Common myeloid progenitor, CD34-positive (primary cell): ENCODE data around the gene SLC39A1.
A peak's percentile ranks its signal among the peaks of the same experiment; 100 is the strongest.

Experiments
- CTCF ChIA-PET: fragments of 350-600 bp; sonication (Branson Sonifier 250); formaldehyde crosslinking; loops from one replicate; lab custom pipeline; 2021; ENCODE audit warnings: antibody characterized with exemption; lab: Charles Lee
- POLR2A ChIA-PET: fragments of 350-600 bp; sonication (Branson Sonifier 250); formaldehyde crosslinking; loops from one replicate; lab custom pipeline; 2021; ENCODE audit warnings: antibody characterized with exemption; lab: Charles Lee
- DNase-seq, 3 donors: peaks; one replicate each; pipeline versions ENCODE4 v3.0.0 to v3.0.0-alpha.2; 2013
- H3K27ac ChIP-seq, 2 experiments: 1 replicate in 1 of 2; 2 replicates in 1 of 2; pipeline ENCODE4 v1.7.0; 2013; ENCODE audit warnings: inconsistent platforms in 2 of 2, low read length in 2 of 2, mild to moderate bottlenecking in 2 of 2, low read depth in 1 of 2, moderate library complexity in 1 of 2; ENCODE audit not compliant: severe bottlenecking in 2 of 2, insufficient read depth in 1 of 2, poor library complexity in 1 of 2
- H3K27me3 ChIP-seq, 5 experiments: replicated peaks in 2 of 5; 1 replicate in 3 of 5; 2 replicates in 2 of 5; pipeline versions ENCODE4 v1.6.1 to v1.7.0; 2013; ENCODE audit warnings: low read length in 4 of 5, mild to moderate bottlenecking in 2 of 5, moderate library complexity in 2 of 5, inconsistent platforms in 1 of 5; ENCODE audit not compliant: insufficient read depth in 5 of 5, control insufficient read depth in 4 of 5
- H3K36me3 ChIP-seq, 4 experiments: 1 replicate in 2 of 4; 2 replicates in 2 of 4; pipeline versions ENCODE4 v1.6.1 to v1.7.0; 2013; ENCODE audit warnings: low read length in 3 of 4, control low read depth in 1 of 4, mild to moderate bottlenecking in 1 of 4; ENCODE audit not compliant: control insufficient read depth in 4 of 4, insufficient read depth in 4 of 4
- H3K4me1 ChIP-seq, 4 experiments: 1 replicate in 3 of 4; 2 replicates in 1 of 4; pipeline versions ENCODE4 v1.6.1 to v1.7.1; 2013; ENCODE audit warnings: low read length in 3 of 4, mild to moderate bottlenecking in 3 of 4, control low read depth in 1 of 4, inconsistent platforms in 1 of 4, moderate library complexity in 1 of 4; ENCODE audit not compliant: control insufficient read depth in 4 of 4, insufficient read depth in 4 of 4; ENCODE audit errors: control extremely low read depth in 1 of 4
- H3K4me3 ChIP-seq, 7 experiments: 1 replicate in 4 of 7; 2 replicates in 3 of 7; pipeline versions ENCODE4 v1.5.1 to v1.7.0; 2013; ENCODE audit warnings: mild to moderate bottlenecking in 7 of 7, low read length in 6 of 7, moderate library complexity in 6 of 7, inconsistent platforms in 2 of 7, low read depth in 2 of 7, control low read depth in 1 of 7; ENCODE audit not compliant: insufficient read depth in 4 of 7, control insufficient read depth in 1 of 7; ENCODE audit errors: extremely low read depth in 1 of 7
- H3K9me3 ChIP-seq, 5 experiments: 1 replicate in 4 of 5; 2 replicates in 1 of 5; pipeline versions ENCODE4 v1.6.1 to v1.7.1; 2013; ENCODE audit warnings: low read length in 4 of 5, mild to moderate bottlenecking in 2 of 5, inconsistent platforms in 1 of 5, low read depth in 1 of 5, moderate library complexity in 1 of 5; ENCODE audit not compliant: control insufficient read depth in 4 of 5, insufficient read depth in 2 of 5; ENCODE audit errors: control extremely low read depth in 1 of 5
- WGBS: methylation state at CpG from one replicate; pipeline ENCODE4 v1.1.5; 2013; ENCODE audit not compliant: insufficient coverage; 5-methylcytosine and 5-hydroxymethylcytosine counted together

SLC39A1 gene

GRCh38 chr1:153957744-153958110 is 5.6 kb downstream of the SLC39A1 start:
- Histone ChIP-seq H3K27me3 (no peaks in the 10 kb centered on the region), H3K4me1 (peaks cover 20 to 59% (median 46%) of the 10 kb centered on the region in 4 experiments), H3K9me3 (no peaks in the 10 kb centered on the region), H3K4me3 (peak overlapping the region; percentile 86 to 97 (median 94)), H3K36me3 (peaks cover 0 to 49% (median 33%) of the 10 kb centered on the region in 4 experiments), H3K27ac (peak overlapping the region; percentile 83 to 90)
- CTCF ChIA-PET = interaction anchor here (1.6 to 6.2 kb wide), 3 partner anchors 9 to 41 kb away, joined by 4 to 52 read pairs (median 18); partner anchors contain the start of genes CREB3L4 and DENND4B
- WGBS = 0% methylated on average over 9 of the region's 13 CpGs
- POLR2A ChIA-PET = interaction anchor here (0.6 to 1.9 kb wide), 4 partner anchors 9 to 13 kb away, joined by 3 to 7 read pairs (median 4); partner anchors contain the start of gene CREB3L4
- peak in 2 of 3 donors; percentile 57 to 61 for DNase-seq

GRCh38 chr1:153956997-153957715 is 6.2 kb downstream of the SLC39A1 start:
- H3K4me3 ChIP-seq = peak overlapping the region; percentile 86 to 97 (median 94)
- WGBS = no CpG with 5 or more reads among the region's 6 CpGs
- CTCF ChIA-PET = interaction anchor here (1.0 to 6.2 kb wide), 5 partner anchors 10 to 41 kb away, joined by 3 to 52 read pairs (median 9); partner anchors contain the start of genes CREB3L4 and DENND4B
- H3K4me1 ChIP-seq = peaks cover 20 to 54% (median 40%) of the 10 kb centered on the region in 4 experiments
- H3K36me3 ChIP-seq = peaks cover 4 to 53% (median 38%) of the 10 kb centered on the region in 4 experiments
- H3K9me3 ChIP-seq = no peaks in the 10 kb centered on the region
- POLR2A ChIA-PET = interaction anchor here (0.6 to 1.9 kb wide), 8 partner anchors 10 to 157 kb away, joined by 3 to 7 read pairs (median 4); partner anchors contain the start of genes CREB3L4 and RPS27
- peak overlapping the region; percentile 83 to 90 for H3K27ac ChIP-seq
- no peak for DNase-seq
- no peaks in the 10 kb centered on the region for H3K27me3 ChIP-seq

GRCh38 chr1:153954826-153955225 is 8.5 kb downstream of the SLC39A1 start:
- Histone ChIP-seq H3K4me1 (peaks cover 12 to 39% (median 30%) of the 10 kb centered on the region in 4 experiments), H3K27ac (no peak overlapping the region), H3K36me3 (peaks cover 14 to 56% (median 43%) of the 10 kb centered on the region in 4 experiments), H3K9me3 (no peaks in the 10 kb centered on the region), H3K27me3 (no peaks in the 10 kb centered on the region), H3K4me3 (no peak overlapping the region)
- DNase-seq = no peak
- ChIA-PET CTCF (interaction anchor here (1.4 to 6.2 kb wide), 2 partner anchors 9 to 30 kb away, joined by 3 to 52 read pairs; partner anchors contain the start of gene DENND4B), POLR2A (no interaction called here)
- WGBS = 95% methylated on average over 8 of the region's 10 CpGs

DNA sequence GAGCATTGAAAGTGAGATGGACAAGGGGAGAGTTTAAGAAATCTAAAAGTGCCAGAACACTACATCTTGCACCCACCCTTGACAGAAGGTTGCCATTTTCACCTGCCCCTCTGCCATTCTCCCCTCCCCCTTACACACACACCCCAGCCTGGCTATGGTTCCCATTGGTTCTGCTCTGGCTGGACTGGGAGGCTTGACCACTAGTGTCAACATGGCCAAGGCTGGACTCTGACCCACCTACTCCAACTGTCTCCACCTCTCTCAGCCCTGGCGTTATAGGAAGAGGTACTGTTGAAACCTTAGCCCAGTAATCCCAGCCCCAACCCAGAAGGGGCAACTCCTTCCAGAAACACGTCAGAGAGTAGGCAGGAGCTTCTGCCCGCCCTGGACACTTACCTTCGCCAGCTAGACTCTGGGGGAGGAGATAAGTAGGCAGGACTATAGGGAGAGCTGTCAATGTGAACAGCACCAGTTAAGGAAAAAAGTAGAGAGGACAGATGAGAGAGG is 9.4 kb downstream of the SLC39A1 start:
- ChIA-PET CTCF (interaction anchor here (1.0 to 6.2 kb wide), 5 partner anchors 8 to 156 kb away, joined by 3 to 52 read pairs (median 5); partner anchors contain the start of genes DENND4B and RAB13), POLR2A (no interaction called here)
- Histone ChIP-seq H3K9me3 (no peaks in the 10 kb centered on the region), H3K27me3 (no peaks in the 10 kb centered on the region), H3K36me3 (peaks cover 14 to 56% (median 43%) of the 10 kb centered on the region in 4 experiments), H3K4me3 (no peak overlapping the region), H3K4me1 (peaks cover 12 to 30% (median 25%) of the 10 kb centered on the region in 4 experiments), H3K27ac (peak overlapping the region in 1 of 2 experiments; percentile 12)
- no peak for DNase-seq
- 96% methylated on average over 4 of the region's 4 CpGs for whole genome bisulfite sequencing

DNA sequence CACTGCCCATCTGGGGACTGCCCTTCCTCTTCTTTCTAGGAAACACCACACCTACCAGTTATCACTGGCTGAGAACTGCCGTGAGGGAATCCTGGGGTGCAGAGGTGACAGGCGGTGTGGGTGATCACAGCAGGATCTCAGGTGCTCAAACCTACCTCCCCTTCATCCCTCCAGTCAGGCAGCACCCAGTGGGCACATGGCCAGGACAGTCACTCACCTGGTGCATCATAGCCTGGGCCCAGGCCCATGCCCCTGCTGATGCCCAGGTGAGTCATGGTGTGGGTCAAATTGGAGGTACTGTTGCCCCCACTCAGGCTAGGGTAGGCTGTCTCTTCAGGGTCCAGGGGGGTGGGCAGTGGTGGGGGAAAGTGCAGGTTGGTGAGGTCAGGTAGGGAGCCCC is 11.5 kb downstream of the SLC39A1 start:
- DNase-seq = no peak
- ChIA-PET CTCF (no interaction called here), POLR2A (no interaction called here)
- H3K27ac ChIP-seq = no peak overlapping the region
- 100% methylated on average over 1 of the region's 2 CpGs for WGBS
- H3K36me3 ChIP-seq = peaks cover 14 to 75% (median 58%) of the 10 kb centered on the region in 4 experiments
- H3K4me1 ChIP-seq = peaks cover 4 to 23% (median 22%) of the 10 kb centered on the region in 4 experiments
- H3K4me3 ChIP-seq = no peak overlapping the region
- no peaks in the 10 kb centered on the region for H3K27me3 ChIP-seq
- H3K9me3 ChIP-seq = no peaks in the 10 kb centered on the region

- H3K4me1 ChIP-seq = peaks cover 0 to 19% (median 18%) of the 10 kb centered on the region in 4 experiments
- H3K9me3 ChIP-seq = no peaks in the 10 kb centered on the region
- peaks cover 14 to 75% (median 58%) of the 10 kb centered on the region in 4 experiments for H3K36me3 ChIP-seq
- CTCF ChIA-PET = interaction anchor here (1.0 to 1.5 kb wide), 2 partner anchors 27 to 125 kb away, joined by 3 read pairs; no protein-coding TSS in a partner anchor
- POLR2A ChIA-PET = no interaction called here
- no peaks in the 10 kb centered on the region for H3K27me3 ChIP-seq
- H3K4me3 ChIP-seq = no peak overlapping the region
- no peak for DNase-seq
- H3K27ac ChIP-seq = no peak overlapping the region
- 98% methylated on average over 11 of the region's 11 CpGs for WGBS
Observed at GRCh38 chr1:153951183-153951582, 12.2 kb downstream of the SLC39A1 start.
